H1 (cell line): ENCODE measurements around the gene SIGLEC12.

Source experiments
- CTCF ChIP-seq, 3 experiments: IDR thresholded peaks; 1 replicate in 2 of 3; 2 replicates in 1 of 3; pipeline versions ENCODE4 v1.5.1 to v1.6.1; 2011; ENCODE audit warnings: low read length in 3 of 3, mild to moderate bottlenecking in 3 of 3, inconsistent platforms in 2 of 3, low read depth in 1 of 3, moderate library complexity in 1 of 3; ENCODE audit not compliant: insufficient read depth in 1 of 3; ENCODE audit errors: control extremely low read depth in 1 of 3
- EZH2 ChIP-seq: fragments of 200-600 bp; sonication (generic); IDR thresholded peaks from 2 replicates; pipeline ENCODE4 v1.7.1; 2012; ENCODE audit warnings: low read depth, mild to moderate bottlenecking, moderate library complexity, low read length, inconsistent platforms; ENCODE audit not compliant: severe bottlenecking
- HDAC6 ChIP-seq: IDR thresholded peaks from one replicate; pipeline ENCODE4 v1.7.1; 2012; ENCODE audit warnings: low read depth, mild to moderate bottlenecking, inconsistent platforms, low read length, moderate library complexity
- SIN3A ChIP-seq, 2 experiments: IDR thresholded peaks in 1 of 2; conservative IDR thresholded peaks in 1 of 2; 2 replicates each; pipeline ENCODE4 v1.6.1; 2011 to 2012; ENCODE audit warnings: low read length in 2 of 2, improper control_type of control experiment in 1 of 2, low read depth in 1 of 2, mild to moderate bottlenecking in 1 of 2
- TCF12 ChIP-seq: IDR thresholded peaks from 2 replicates; pipeline ENCODE4 v1.6.1; 2011; ENCODE audit warnings: low read depth, mild to moderate bottlenecking, low read length

DNA sequence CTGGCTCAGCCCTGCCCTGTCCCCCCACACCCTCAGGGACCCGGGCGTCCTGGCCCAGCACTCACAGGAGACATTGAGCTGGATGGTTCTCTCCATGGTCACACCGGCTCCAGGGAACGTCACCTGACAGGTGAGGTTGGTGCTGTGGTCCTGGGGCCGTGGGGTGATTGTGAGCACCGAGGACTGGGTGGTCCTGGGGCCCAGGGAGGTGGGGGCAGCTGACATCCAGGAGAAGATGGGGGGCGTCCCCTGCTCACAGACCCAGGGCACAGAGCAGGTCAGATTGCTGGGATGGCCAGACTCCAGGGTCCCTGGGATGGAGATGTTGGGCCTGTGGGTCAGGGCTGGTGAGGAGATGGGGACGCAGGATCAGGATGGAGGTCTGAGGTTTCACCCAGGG is 29.0 kb upstream of the SIGLEC12 start:
- TF ChIP-seq HDAC6, result no peak
- no peak for TF ChIP-seq CTCF (IDR thresholded peaks at IDR 0.05; ENCODE audit: control extremely low read depth in 1 of 3, insufficient read depth in 1 of 3, low read depth in 1 of 3, low read length in 3 of 3)
- no peak for TF ChIP-seq SIN3A (conservative IDR thresholded peaks at IDR 0.05 in 1 of 2, IDR thresholded peaks at IDR 0.05 in 1 of 2; ENCODE audit: low read depth in 1 of 2, low read length in 2 of 2)
- no peak for TF ChIP-seq EZH2
- TF ChIP-seq TCF12, result no peak
